Renal pelvis (tissue), 4 donors: ENCODE data around the gene TTC39B. TPM values are rescaled to one million over a fixed set of nuclear protein-coding genes. Genes with fewer than 3 reads are reported as not detected.

Experiments used
- DNase-seq: peaks from one replicate; pipeline ENCODE4 v3.0.0-alpha.2; 2013
- polyA plus RNA-seq, 3 donors: library from polyadenylated mRNA; unstranded; fragments of 120-200 nt; gene quantifications; one replicate each; pipeline ENCODE4 v1.2.1, GENCODE V29; 2013; ENCODE audit not compliant: insufficient read length in 3 of 3

The TTC39B gene
- polyA plus RNA-seq, 3 donors: 5.6 to 9.4 (median 9.1) TPM

- no peak for DNase-seq
Observed at GRCh38 chr9:15182101-15182551, 124.9 kb downstream of the TTC39B start.

DNA sequence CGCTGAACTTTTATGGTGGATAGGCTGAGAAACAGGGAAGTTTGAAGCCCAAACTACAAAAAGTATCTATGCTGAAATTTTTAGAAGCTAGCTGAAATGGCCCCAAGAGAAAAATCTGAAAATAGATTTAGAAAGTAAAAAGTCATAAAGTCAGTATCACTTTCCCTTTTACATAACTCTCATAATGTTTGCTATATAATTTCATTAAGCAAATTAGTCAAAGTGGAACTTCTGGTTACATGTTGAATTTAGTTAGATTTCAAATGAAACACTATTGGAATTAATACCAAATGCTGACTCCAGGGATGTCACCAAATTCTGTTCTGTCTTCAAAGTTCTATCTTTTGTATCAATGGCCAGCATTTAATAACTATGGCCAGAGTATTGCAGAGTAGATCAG is 126.9 kb downstream of the TTC39B start:
- no peak for DNase-seq

- DNase-seq: no peak
Observed at GRCh38 chr9:15178631-15179030, 128.4 kb downstream of the TTC39B start.

DNA sequence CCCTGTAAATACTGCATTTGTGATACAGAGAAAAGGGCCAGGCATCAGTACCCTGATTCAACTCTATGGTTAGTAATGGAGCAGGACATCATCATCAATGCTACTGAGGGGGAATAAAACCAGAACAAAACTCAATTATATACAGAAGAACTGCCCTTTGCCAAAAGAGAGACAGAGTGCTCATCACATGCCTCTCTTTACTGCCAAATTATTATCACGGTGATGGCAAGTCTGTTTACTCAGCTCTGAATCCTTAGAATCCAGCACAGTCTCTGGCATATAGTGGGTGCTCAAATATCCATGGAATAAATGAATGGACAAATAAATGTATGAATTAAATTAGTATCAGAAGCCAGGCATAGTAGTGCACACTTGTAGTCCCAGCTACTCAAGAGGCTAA is 130.2 kb downstream of the TTC39B start:
- DNase-seq: no peak

- DNase-seq: no peak
Observed at GRCh38 chr9:15163931-15164330, 143.1 kb downstream of the TTC39B start.

DNA sequence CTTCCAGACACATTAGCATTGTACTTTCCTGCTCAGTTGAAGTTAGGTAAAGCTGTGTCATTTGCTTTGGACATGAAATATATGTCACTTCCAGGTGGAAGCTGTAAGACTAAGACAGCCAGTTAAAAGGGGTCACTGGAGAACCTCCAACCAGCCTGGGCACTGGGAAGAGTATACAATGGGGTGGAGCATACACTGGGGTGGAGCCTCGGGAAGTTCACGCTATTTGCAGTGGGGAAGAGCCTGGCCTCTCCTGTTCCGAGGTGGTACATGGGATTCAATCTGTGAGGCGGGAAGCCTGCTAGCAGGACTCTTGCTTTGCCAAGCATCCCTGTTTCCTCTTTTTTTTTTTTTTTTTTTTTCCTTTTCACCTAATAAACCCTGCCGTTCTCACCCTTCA is 145.3 kb downstream of the TTC39B start:
- DNase-seq: no peak

DNA sequence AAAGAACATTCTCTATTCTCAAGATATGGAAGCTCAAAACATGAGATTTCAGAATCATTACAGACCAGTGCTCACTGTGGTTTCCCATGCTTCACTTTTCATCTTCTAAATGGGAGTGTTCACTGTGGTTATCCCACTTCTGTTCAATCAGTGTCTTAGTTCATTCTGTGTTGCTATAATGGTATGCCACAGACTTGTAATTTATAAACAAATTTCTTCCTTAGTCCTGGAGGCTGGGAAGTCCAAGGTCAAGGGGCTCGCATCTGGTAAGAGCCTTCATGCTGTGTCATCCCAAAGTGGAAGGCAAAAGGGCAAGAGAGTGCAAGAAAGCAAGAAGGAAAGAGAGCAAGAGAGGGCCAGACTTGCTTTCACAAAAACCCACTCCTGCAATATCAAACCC is 146.3 kb downstream of the TTC39B start:
- DNase-seq: no peak

DNA sequence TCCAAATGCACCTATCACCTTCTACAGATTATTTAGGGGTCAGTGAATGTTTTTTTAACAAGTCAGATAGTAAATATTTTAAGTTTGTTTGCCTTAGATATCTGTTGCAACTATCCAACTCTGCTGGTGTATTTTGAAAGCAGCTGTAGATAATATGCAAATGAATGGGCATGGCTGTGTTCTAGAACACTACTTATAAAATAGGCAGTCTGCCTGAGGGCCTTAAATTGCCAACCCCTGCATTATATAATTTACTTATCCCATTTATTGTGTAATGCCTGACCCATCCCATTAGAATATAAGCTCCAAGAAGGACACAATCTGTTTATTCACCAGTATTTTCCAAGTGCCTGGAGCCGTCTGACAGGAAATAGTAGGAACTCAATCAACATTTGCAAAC is 149.0 kb downstream of the TTC39B start:
- DNase-seq: no peak

GRCh38 chr9:15157381-15157780 is 149.6 kb downstream of the TTC39B start:
- no peak for DNase-seq

DNA sequence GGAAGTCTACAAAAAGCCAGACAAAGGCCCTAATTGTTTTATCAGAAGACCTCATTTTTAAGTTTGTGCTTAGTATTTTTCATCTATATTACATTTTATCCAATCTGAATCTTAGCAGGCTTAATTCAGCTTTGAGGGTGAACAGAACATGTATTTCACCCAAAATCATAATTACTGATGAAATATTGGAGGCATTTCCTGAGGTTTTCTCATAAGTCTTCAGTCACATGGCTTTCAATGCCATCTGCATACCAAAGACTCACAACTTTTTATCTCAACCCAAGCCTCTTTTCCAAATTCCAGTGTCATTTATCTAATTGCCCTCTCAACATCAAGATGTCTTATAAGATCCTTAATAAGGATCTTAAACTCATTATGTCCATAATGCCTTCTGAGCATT is 150.8 kb downstream of the TTC39B start:
- DNase-seq: no peak

- peak; percentile 88 for DNase-seq
Observed at GRCh38 chr9:15155826-15156225, 151.2 kb downstream of the TTC39B start.

DNA sequence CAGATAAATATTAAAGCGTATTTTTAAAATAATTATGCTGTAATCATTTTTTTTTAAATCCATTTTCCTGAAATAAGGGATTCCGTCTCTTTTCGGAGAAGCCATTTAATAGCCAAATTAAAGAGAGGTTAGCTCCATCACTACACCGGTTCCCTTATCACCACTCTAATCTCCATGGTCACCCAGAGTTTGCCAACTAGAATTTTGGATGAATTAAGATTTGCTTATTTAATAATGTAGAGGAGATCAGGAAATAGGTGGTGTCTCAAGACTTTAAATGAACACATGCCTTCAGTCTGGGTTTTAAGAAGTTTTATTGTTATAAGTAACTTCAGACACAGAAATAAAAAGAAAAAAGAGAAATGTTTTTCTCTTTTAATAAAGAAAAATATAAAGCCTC is 151.7 kb downstream of the TTC39B start:
- DNase-seq: no peak

DNA sequence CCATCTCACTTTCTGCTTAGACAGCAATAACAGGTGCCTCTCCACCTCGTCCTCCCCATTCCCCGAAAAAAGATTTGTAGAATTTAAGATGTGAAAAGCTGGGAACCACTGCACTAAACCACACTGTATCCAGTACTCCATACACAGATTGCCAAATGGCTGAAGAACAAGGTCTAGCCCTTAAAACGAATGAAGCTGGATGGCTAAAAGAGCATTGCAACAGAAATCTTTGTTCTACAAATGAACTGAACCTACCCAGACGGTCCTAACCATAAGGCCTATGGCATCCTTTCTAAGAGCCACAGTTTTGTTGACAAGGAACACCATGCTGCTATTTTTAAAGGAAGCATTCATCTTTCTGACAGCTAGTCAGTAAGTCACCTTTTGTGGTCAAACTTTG is 152.3 kb downstream of the TTC39B start:
- DNase-seq: no peak

GRCh38 chr9:15153961-15154360 is 153.1 kb downstream of the TTC39B start:
- DNase-seq: no peak

DNA sequence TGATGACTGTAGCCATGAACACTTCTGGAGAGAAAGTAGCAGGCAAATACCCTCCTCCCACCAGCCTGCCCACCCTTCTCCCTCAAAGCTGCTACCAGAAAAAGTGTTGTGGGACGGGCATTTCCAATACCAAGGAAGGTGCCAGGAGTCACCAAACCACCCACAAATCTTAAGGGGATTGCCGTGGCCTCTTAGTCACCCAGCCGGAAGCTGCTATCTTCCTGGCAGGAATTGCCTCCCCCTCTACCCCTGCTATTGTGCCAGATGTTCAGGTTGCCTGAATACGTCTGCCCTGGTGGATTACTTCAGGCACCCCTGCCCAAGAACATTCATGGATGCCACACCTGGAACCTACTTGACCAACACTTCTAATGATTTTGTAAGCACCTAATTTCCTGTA is 156.1 kb downstream of the TTC39B start:
- no peak for DNase-seq

DNA sequence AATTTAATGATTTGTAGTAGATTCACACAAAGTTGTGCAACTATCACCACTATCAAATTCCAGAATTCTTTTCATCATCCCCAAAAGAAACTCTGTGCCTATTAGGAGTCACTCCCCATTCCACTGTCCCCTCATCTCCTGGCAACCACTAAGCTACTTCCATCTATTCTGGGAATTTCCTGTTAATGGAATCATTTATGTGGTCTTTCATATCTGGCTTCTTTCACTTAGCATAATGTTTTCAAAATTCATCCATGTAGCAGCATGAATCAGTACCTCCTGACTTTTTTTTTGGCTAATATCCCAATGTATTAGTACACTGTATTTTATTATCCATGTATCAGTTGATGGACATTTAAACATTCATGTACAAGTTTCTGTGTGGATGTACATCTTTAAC is 157.6 kb downstream of the TTC39B start:
- DNase-seq: no peak

DNA sequence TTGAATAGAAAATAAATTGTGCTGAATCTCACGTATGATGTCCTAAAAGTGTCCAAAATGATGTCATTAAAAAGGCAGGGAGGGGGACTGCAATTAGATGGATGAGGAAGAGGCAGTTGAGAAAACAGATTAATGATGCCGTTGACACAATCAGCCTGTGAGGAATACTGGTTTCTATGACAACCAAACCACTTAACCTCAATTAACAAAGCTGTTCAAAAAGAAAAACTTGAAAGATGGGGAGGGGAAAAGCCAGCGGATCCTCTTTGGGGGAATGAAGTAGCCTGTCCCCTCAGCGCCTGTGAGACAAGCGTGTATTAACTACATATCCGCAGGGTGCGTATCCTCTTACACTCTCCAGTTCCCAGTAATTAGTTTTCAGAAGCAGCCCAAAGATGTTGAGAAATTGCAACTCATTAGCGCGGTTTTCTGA is 160.7 kb downstream of the TTC39B start:
- peak; percentile 38 for DNase-seq

- no peak for DNase-seq
Observed at GRCh38 chr9:15144622-15145061, 162.4 kb downstream of the TTC39B start.

GRCh38 chr9:15142878-15143534 is 164.0 kb downstream of the TTC39B start:
- peak; percentile 50 for DNase-seq

- DNase-seq: no peak
Observed at GRCh38 chr9:15140051-15140450, 167.0 kb downstream of the TTC39B start.

DNA sequence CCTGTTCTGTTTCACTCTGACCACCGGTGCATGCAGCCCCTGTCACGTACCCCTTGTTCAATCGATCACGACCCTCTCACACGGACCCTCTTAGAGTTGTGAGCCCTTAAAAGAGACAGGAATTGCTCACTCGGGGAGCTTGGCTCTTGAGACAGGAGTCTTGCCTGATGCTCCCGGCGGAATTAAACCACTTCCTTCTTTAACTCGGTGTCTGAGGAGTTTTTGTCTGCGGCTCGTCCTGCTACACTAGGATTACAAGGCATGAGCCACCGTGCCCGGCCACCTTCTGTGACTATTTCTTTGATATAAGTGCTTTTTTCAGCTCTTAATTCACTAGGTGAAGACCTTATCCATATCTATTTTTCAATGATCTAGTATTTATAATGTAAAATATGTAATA is 167.5 kb downstream of the TTC39B start:
- no peak for DNase-seq

DNA sequence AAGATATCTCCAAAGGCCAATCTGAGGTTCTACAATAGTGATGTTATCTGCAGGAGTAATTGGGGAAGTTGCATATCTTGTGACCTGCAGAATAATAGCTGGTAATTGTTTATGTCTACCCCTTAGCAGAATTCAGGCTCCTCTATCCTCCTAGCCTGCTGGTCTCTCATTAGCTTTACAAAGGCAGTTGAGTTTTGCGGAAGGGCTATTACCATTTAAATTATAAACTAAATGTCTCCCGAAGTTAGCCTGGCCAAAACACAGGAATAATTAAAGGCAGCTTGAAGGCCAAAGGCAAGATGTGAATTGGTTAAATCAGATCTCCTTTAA is 168.7 kb downstream of the TTC39B start:
- DNase-seq: no peak

DNA sequence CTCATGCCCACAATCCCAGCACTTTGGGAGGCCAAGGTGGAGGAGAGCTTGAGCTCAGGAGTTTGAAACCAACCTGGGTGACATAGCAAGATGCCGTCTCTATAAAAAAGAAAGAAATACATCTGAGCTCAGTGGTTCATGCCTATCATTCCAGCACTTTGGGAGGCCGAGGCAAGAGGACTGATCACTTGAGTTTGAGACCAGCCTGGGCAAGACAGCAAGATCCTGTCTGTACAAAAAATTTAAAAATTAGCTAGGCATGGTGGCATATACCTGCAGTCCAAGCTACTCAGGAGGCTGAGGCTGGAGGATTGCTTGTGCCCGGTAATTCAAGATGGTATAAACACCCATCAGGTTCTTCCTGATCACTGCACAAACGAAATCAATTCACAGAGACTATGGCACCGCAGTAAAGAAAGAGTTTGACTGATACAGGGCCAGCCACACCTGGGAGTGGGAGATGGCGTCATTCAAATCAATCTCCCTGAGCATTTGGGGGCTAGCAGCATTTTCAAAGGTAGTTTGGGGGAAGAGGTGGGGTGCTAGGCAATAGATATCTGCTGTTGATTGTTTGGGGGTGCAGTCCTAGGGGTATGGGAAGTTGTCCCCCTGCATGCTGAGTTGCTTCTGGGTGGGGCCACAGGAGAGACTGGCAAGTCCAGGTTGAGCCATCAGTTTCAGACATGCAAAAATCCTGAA is 169.2 kb downstream of the TTC39B start:
- no peak for DNase-seq

- DNase-seq: no peak
Observed at GRCh38 chr9:15137089-15137488, 169.9 kb downstream of the TTC39B start.
